Activated CD4-positive, CD25-positive, alpha-beta regulatory T cell treated with anti-CD3 and anti-CD28 coated beads, Interleukin-2, amount 50 U/mL, for 16 hours (primary cell): ENCODE results near the gene APBA2.

Experiments used
- DNase-seq: peaks from one replicate; pipeline ENCODE4 v3.0.0-alpha.2; 2020; ENCODE audit warnings: low read depth, low spot score

APBA2 gene

DNA sequence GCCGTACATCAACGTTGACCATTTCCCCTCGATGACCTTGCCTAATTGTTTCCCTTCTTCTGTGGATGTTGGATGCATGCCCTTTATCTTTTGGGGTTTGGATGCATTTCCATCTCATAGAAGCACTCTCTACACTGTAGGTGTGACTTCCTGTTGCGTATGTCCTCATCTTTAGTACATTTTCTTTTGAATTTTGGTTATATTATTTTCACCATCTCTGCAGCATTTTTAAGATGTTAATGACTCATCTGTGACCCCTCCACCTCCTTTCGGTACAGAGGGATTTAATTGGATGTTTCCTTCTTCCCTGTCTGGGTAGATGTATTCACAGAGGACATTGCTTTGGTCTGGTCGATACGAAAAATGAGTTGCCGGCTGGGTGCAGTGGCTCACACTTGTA lies 172.1 kb downstream of the APBA2 start:
- no peak for DNase-seq

GRCh38 chr15:29058903-29059539 lies 173.2 kb downstream of the APBA2 start:
- no peak for DNase-seq

GRCh38 chr15:29059871-29060640 lies 174.3 kb downstream of the APBA2 start:
- DNase-seq, result no peak

DNA sequence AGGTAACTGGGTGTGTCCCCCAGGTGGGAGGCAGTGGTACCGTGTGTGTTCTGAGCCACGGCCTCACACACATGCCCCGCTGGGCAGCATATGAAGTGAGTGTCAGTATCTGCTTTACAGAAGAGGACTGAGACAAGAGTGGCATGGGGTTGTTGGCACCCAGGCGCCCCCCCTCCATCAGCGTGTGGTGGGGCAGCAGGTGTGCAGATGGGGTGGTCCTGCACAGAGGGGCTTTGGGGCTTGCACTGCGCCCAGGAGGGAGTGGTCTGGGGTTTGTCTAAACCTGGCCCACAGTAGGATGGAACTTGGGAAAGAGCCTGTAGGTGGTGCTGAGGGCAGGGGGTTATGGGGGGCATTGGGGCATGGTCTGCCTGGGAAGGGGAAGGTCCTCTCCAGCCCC lies 176.0 kb downstream of the APBA2 start:
- DNase-seq, result no peak

DNA sequence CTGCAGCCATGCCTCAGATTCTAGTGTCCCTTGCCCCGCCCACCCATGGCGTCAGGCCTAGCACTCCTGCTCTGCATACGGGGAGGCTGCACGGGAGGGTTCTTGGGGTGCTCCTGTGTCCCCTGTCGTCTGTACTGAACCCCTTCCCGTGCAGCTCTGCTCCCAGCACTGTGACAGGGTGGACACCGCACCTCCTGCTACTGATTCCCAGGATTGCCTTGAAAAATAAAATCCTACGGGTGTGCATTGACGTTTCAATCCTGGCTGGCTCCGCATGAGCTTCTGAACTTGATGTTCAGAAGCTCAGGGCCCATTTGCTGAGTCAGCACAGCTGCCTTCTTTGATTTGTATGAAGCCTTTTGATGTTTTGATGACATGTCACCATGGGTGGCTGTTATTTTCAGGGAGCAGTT lies 176.4 kb downstream of the APBA2 start:
- DNase-seq, result no peak

GRCh38 chr15:29062626-29063025 lies 176.9 kb downstream of the APBA2 start:
- DNase-seq, result no peak

DNA sequence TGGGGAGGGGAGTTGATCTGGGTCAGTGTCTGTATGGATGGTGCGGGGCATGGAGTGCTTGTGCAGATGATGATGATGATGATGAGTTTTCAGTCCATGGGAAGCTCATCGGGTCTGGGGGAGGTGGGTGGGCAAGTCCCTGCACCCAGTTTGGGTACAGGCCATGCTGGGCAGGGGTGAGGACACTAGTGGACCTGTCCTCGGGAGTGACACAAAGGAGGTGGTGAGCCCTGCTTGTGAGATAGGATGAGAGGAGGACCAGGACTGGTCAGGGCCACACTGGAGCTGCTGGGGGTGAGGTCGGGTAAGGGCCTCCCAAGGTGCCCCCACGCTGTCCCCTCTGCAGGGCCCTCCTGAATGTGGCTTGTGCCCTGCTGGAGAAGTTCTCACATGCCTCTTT lies 177.9 kb downstream of the APBA2 start:
- no peak for DNase-seq

GRCh38 chr15:29064290-29064689 lies 178.5 kb downstream of the APBA2 start:
- no peak for DNase-seq

- DNase-seq, result no peak
Observed at GRCh38 chr15:29064731-29065130, 179.0 kb downstream of the APBA2 start.

DNA sequence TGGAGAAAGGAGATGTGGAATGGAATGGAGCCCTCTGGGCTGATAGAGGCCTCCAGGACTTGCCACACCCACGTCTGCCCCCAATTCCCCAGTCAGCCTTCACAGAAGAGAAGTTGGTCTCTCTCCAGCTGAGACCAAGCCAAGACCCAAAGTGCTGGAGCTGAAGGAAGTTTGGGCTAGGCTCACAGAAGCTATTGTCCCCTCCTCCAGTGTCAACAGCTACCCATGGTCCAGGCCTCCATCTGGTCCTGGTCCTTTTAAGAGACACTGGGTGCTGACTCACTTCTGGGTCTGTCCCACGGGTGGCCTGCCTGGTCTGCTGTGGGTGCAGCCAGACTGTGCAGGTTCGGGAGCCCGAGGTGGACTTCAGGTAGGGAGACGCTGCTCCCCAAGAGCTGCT lies 179.8 kb downstream of the APBA2 start:
- no peak for DNase-seq

- no peak for DNase-seq
Observed at GRCh38 chr15:29066310-29066709, 180.5 kb downstream of the APBA2 start.

DNA sequence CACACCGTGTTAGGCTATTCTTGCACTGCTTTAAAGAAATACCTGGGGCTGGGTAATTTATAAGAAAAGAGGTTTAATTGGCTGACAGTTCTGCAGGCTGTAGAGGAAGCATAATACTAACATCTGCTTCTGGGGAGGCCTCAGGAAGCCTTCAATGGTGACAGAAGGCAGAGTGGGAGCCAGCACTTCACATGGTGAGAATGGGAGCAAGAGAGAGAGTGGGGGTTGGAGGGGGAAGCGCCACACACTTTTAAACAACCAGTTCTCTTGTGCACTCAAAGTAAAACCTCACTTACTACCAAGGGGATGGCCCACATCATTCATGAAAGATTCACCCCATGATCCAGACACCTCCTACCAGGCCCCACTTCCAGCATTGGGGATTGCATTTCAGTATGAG lies 181.1 kb downstream of the APBA2 start:
- no peak for DNase-seq

- DNase-seq, result no peak
Observed at GRCh38 chr15:29067949-29068348, 182.2 kb downstream of the APBA2 start.

- DNase-seq, result no peak
Observed at GRCh38 chr15:29070471-29071231, 184.9 kb downstream of the APBA2 start.

GRCh38 chr15:29071232-29071881 lies 185.6 kb downstream of the APBA2 start:
- no peak for DNase-seq

DNA sequence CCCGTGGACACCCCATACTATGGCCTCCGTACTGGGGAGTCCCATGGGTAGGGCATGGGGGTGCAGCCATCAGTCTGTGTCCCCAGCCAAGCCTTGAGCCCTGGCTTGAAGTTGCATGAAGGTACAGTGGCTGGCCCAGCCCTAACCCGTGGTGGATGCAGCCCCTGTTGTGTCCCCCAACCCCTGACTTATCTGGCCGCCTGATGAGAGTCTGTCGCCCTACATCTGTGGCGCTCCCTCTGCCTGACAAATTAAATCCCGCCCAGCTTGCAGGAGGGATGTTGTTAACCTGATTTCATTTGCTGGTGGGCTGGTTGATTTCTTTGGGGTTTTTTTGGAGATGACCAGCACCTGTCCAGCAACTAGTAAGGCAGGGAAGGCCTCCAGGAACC lies 186.1 kb downstream of the APBA2 start:
- no peak for DNase-seq

DNA sequence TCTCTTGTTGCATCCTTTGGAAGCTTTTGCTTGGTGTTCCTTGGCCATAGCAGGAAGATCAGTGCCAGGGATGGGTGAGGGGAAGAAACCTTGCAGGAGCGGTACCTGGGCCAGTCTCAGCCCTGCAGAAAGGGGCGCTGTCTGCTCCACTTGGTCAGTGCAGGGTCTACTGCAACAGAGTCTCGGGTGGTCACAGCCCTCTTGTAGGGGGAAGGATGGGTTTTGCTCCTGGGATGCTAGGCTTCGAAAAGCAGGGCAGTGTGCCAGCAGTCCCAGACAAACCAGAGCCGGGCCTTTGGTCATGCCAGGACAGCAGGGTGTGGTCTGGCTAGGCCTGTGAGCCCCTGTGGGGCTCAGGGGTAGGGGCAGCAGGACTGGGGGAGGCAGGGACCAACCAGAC lies 186.7 kb downstream of the APBA2 start:
- no peak for DNase-seq

DNA sequence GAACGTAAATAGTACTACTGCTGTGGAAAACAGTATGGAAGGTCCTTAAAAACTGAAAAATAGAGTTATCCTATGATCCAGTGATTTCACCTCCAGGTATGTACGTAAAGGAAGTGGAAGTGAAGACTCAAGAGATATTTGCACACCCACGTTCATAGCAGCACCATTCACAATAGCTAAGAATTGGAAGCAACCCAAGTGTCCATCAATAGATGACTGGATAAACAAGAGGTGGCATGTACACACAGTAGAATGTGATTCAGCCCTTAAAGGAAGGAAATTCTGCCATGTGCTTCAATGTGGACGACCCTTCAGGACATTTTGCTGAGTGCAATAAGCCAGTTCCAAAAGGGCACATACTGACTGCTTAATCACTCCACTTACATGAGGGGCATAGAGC lies 188.3 kb downstream of the APBA2 start:
- DNase-seq, result no peak

DNA sequence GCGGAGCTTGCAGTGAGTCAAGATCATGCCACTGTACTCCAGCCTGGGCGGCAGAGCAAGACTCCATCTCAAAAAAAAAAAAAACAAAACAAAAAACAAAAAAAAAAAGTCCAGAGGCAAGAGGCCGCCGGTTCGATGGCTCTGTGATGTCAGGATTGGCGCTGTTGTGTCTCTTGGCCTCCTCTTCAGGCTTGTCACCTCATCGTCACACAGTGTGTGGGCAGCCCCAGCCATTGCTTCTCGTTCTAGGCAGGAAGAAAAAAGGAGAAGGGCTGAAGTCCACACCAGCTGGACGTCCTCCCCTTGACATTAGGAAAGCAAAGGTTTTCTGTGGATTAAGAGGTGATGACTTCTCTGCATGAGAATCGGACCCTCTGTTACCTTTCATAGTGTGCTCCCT lies 192.8 kb downstream of the APBA2 start:
- DNase-seq, result no peak

DNA sequence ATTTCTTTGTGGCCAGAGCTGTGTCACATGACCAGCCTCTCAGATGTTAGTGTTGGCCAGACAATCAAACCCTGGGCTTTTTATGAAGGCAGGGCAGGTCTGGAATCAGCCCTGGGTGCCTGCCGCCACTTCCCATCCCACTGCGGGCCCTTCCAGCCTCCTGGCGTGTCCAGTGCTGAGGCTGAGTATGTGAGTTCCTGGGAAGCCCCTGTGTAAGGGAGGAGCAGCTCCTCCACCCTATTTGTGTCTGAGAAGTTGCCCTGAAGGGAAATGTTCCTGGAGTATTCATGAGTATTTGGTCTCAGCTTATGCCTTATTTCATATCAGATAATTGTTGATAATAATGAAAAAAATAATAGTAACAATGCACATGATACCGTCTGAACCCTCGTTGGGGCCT lies 193.7 kb downstream of the APBA2 start:
- DNase-seq, result no peak

GRCh38 chr15:29081781-29082180 lies 196.0 kb downstream of the APBA2 start:
- no peak for DNase-seq

GRCh38 chr15:29083161-29083560 lies 197.4 kb downstream of the APBA2 start:
- no peak for DNase-seq
